Motor neuron (in vitro differentiated cells): ENCODE results near the gene TSPAN18. TPM values are rescaled to one million over a fixed set of nuclear protein-coding genes. Genes with fewer than 3 reads are reported as not detected.
A peak's percentile ranks its signal among the peaks of the same experiment; 100 is the strongest.

ENCODE experiments used
- ATAC-seq, 8 experiments: fragments of 200-7000 bp; cut with Tn5 transposase; replicated peaks in 6 of 8; 2 replicates each; pipeline ENCODE4 v1.8.0; 2021; ENCODE audit warnings: mild to moderate bottlenecking in 8 of 8, moderate library complexity in 8 of 8
- H3K27ac ChIP-seq, 2 donors: fragments of 250-450 bp; sonication (Bioruptor Pico); 2 replicates each; pipeline ENCODE4 v1.9.0; 2021; ENCODE audit warnings: antibody characterized with exemption in 2 of 2, mild to moderate bottlenecking in 2 of 2, moderate library complexity in 1 of 2
- H3K4me1 ChIP-seq, 2 donors: fragments of 250-450 bp; sonication (Bioruptor Pico); replicated peaks in 1 of 2; 2 replicates each; pipeline ENCODE4 v1.6.1; 2021; ENCODE audit warnings: antibody characterized with exemption in 2 of 2, mild to moderate bottlenecking in 2 of 2, moderate library complexity in 1 of 2
- H3K4me3 ChIP-seq, 5 donors: fragments of 250-450 bp; sonication (Bioruptor Pico); 2 replicates each; pipeline ENCODE4 v1.9.0; 2021; ENCODE audit warnings: antibody characterized with exemption in 5 of 5, mild to moderate bottlenecking in 5 of 5, moderate library complexity in 4 of 5
- WGBS, 10 experiments: fragments of 450-650 bp; shearing (Covaris generic); methylation state at CpG; one replicate each; pipeline ENCODE4 v1.0.0; 2022; 5-methylcytosine and 5-hydroxymethylcytosine counted together
- in situ Hi-C, 9 experiments: fragments of 400-800 bp; cut with MboI; loops; one replicate each; pipeline ENCODE4 v1.15.0; 2021; ENCODE audit warnings: low sequenced_read_pairs in 9 of 9, low pct_unique_long_range_greater_than_20kb in 2 of 9; ENCODE audit not compliant: unreplicated experiment in 9 of 9
- total RNA-seq, 8 experiments: library from RNA; unstranded; fragments of 300-600 nt; gene quantifications; 2 replicates each; pipeline versions ENCODE4 v1.2.3 to v1.2.4, GENCODE V29; 2022

TSPAN18 gene
- total RNA-seq, 8 experiments from 2014 or later = 17.4 to 128 (median 30.2) TPM

DNA sequence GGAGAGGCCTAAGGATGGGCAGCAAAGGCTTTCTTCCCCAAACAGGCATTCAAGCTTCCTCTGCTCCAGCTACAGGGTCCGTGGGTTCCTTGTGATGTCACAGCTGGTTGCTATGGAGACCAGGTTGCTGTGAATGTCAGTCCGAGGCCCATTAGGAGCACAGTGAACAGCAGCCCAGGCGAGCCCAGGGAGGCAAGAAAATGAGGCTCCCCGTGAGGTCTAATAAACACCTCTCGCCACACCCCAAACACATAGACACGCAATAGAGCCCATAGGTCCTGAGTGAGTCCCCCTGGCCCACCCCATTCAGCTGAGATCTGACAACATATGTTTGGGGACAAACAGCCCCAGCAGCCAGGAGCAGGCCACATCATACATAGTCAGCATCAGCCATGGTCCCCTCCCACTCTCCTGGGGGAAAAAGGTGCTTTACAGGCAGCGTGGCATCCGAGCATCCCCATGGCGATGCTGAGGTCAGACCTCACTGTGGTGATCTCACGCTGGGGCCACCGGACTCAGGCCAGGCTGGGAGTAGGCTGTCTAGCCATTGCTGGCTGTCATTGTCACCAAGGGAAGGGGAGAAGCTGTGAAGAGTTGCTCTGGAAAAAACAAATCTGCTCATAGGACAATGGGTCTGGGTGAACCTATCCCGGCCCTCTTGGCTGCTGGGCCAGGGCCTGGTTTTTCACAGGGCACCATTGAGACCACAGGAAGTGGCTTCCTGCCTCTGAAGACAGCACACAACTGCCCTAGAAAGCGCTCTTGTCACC, 247.1 kb downstream of the TSPAN18 start:
- H3K4me1 ChIP-seq = peaks cover 41 to 60% of the 10 kb centered on the region in 2 donors
- H3K27ac ChIP-seq = peak overlapping the region; percentile 15 to 65
- peak in 5 of 8 experiments; percentile 91 to 94 (median 93) for ATAC-seq
- no peak overlapping the region for H3K4me3 ChIP-seq
- 0 to 66% (median 50%) methylated on average over 1 to 7 of the region's 13 CpGs; no CpG with 5 or more reads in 3 of the 10 experiments for WGBS, 10 experiments
- in situ Hi-C loops = no loop called here

GRCh38 chr11:44974402-44975000, 247.7 kb downstream of the TSPAN18 start:
- in situ Hi-C loops = no loop called here
- Histone ChIP-seq H3K4me3 (no peak overlapping the region), H3K27ac (peak overlapping the region; percentile 15 to 65), H3K4me1 (peaks cover 43 to 60% of the 10 kb centered on the region in 2 donors)
- no peak for ATAC-seq
- WGBS, 10 experiments = 58 to 100% (median 83%) methylated on average over 1 to 9 of the region's 12 CpGs; no CpG with 5 or more reads in 1 of the 10 experiments

DNA sequence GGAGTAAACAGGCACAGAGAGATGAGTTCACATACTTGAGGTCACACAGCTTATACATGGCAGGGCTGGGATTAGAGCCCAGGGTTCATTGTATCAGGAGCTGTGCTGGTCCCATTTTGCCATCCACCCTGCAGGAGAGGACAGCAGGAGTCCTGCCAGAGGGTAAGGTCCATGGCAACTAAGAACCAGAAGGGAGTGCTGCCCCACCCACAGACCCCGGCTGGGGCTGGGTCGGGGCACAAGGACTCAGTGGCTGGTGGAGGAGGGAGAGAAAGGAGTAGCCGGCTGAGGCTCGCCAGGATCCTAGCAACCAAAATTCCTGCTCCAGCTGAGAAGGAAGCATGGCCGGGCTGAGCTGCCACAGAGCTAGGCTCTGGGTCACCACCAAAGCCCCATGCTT, 249.8 kb downstream of the TSPAN18 start:
- Histone ChIP-seq H3K4me3 (no peak overlapping the region), H3K4me1 (peaks cover 25 to 50% of the 10 kb centered on the region in 2 donors), H3K27ac (no peak overlapping the region)
- peak in 1 of 8 experiments; percentile 2 for ATAC-seq
- in situ Hi-C loops = no loop called here
- 40 to 100% (median 80%) methylated on average over 1 to 3 of the region's 5 CpGs; no CpG with 5 or more reads in 5 of the 10 experiments for WGBS, 10 experiments

DNA sequence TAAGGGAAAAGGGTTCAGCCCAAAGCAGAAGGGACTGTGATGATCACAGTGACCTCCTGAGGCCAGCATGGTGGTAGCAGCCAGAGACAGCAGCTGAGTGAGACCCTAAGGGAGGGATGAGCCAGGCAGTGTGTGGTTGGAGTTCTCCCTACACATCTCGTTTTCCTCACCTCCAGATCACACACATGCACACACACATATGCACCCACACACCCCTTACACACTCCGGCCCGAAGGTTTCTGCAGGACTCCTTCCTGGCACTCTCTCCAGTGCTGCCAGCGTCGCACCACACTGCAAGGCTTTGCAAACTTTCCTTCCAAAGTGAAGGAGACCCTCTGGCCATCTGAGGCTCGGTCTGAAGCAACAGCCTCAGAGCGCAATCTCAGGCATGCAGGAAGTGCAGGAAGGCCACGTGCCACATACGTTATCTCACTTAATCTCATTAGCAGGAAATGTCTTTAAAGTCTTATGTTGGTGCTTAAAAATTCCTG, 250.8 kb downstream of the TSPAN18 start:
- peaks cover 25 to 50% of the 10 kb centered on the region in 2 donors for H3K4me1 ChIP-seq
- H3K27ac ChIP-seq = no peak overlapping the region
- 54 to 100% (median 68%) methylated on average over 2 to 6 of the region's 9 CpGs; no CpG with 5 or more reads in 4 of the 10 experiments for WGBS, 10 experiments
- H3K4me3 ChIP-seq = no peak overlapping the region
- in situ Hi-C loops = no loop called here
- ATAC-seq = peak in 2 of 8 experiments; percentile 17 to 20

DNA sequence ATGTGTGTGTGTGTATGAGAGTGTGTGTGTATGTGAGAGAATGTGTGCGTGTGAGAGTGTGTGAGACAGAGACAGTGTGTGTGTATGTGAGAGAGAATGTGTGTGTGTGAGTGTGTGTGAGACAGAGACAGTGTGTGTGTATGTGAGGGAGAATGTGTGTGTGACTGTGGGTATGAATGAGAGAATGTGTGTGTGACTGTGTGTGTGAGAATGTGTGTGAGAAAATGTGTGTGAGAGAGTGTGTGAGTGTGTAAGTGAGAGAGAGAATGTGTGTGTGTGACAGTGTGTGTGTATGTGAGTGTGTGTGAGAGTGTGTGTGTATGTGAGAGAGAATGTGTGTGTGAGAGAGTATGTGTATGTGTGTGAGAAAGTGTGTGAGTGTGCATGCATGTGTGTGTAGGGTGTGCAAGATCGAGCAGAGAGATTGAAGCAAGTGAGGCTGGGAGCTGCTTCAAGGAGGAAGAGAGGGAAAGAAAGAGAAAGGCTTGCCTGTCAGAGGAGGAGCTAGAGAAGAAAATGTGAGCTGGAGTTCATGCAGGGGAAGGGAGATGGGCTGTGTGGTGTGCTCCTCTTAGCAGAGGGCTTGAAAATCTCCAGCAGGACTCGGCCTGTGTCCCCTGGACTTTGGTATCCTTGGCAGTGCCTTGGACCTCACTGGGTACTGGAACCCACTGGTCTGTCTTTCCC, 251.7 kb downstream of the TSPAN18 start:
- Histone ChIP-seq H3K4me3 (no peak overlapping the region), H3K4me1 (peaks cover 23 to 46% of the 10 kb centered on the region in 2 donors), H3K27ac (peak overlapping the region in 1 of 2 donors; percentile 45)
- ATAC-seq = no peak
- 17 to 80% (median 57%) methylated on average over 1 to 2 of the region's 3 CpGs; no CpG with 5 or more reads in 3 of the 10 experiments for WGBS, 10 experiments
- in situ Hi-C loops = no loop called here

DNA sequence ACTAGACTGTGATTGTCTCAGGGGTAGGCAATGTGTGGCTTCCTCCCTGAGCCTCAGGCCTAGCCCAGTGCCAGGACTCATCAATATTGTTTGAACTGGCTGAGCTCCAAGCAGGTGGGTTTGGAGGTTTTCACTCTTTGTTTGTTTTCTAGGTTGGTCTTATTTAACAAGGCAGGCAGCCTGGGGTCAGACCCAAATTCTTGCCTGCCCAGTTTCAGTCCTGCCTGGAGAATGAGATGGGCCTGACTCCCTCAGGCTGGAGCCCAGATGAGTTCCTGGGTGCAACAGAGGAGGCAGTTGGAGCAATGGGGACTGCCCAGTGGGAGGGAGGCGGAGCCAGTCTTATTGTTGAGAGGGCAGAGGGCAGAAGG, 252.2 kb downstream of the TSPAN18 start:
- peak in 2 of 8 experiments; percentile 42 to 88 for ATAC-seq
- peaks cover 17 to 41% of the 10 kb centered on the region in 2 donors for H3K4me1 ChIP-seq
- in situ Hi-C loops = no loop called here
- WGBS, 10 experiments = 0 to 100% (median 83%) methylated on average over 1 of the region's 1 CpG; no CpG with 5 or more reads in 7 of the 10 experiments
- H3K27ac ChIP-seq = peak overlapping the region in 1 of 2 donors; percentile 45
- no peak overlapping the region for H3K4me3 ChIP-seq

- no peak for ATAC-seq
- H3K4me1 ChIP-seq = peaks cover 12 to 34% of the 10 kb centered on the region in 2 donors
- in situ Hi-C loops = no loop called here
- no peak overlapping the region for H3K27ac ChIP-seq
- no peak overlapping the region for H3K4me3 ChIP-seq
- WGBS, 10 experiments = 40 to 100% (median 85%) methylated on average over 1 to 13 of the region's 24 CpGs; no CpG with 5 or more reads in 4 of the 10 experiments
Observed at GRCh38 chr11:44979543-44980399, 253.0 kb downstream of the TSPAN18 start.

GRCh38 chr11:44980533-44981427, 254.0 kb downstream of the TSPAN18 start:
- WGBS, 10 experiments = 20 to 83% (median 71%) methylated on average over 1 to 8 of the region's 15 CpGs; no CpG with 5 or more reads in 3 of the 10 experiments
- no peak for ATAC-seq
- H3K4me1 ChIP-seq = peaks cover 12 to 33% of the 10 kb centered on the region in 2 donors
- in situ Hi-C loops = no loop called here
- no peak overlapping the region for H3K4me3 ChIP-seq
- no peak overlapping the region for H3K27ac ChIP-seq

Other genes starting within 250 kb of the TSPAN18 start
- gene CD82, start 161.3 kb upstream of the TSPAN18 start, total RNA-seq = 10 to 100 TPM in 2 of 8 experiments, 1 to 10 TPM in 6; 1.3 to 58.4 (median 4.1) TPM
- 10 to 100 TPM in 5 of 8 experiments, 1 to 10 TPM in 3; 2.3 to 51.2 (median 25.2) TPM for gene TP53I11, start 223.9 kb downstream of the TSPAN18 start, total RNA-seq